ENCODE measurements around the gene DCAF12. TPM values are rescaled to one million over a fixed set of nuclear protein-coding genes. Genes with fewer than 3 reads are reported as not detected.

DCAF12 gene
- polyA plus RNA-seq, 1 donor (not counting 4 experiments of a cell fraction or from before 2014, with no cell fraction given), result 33.0 TPM

- peak overlapping the region; percentile 92 for H3K9ac ChIP-seq (ENCODE audit: control insufficient read depth, extremely low read depth, insufficient read depth, low read length)
- H4K20me1 ChIP-seq (ENCODE audit: control insufficient read depth, extremely low read depth, insufficient read depth, low read length), result no peaks in the 10 kb centered on the region
- H3K4me3 ChIP-seq (ENCODE audit: control insufficient read depth in 2 of 3, extremely low read depth in 1 of 3, insufficient read depth in 2 of 3, low read depth in 1 of 3, low read length in 3 of 3), result peak overlapping the region; percentile 79 to 99 (median 81)
- peak overlapping the region; percentile 89 for H3K27ac ChIP-seq (ENCODE audit: control insufficient read depth, insufficient read depth, low read length)
- FAIRE-seq (no peak), DNase-seq (ENCODE audit: low read depth, low spot score) (no peak)
- H3K9me1 ChIP-seq (ENCODE audit: control insufficient read depth, extremely low read depth, insufficient read depth, low read length), result no peaks in the 10 kb centered on the region
- H3K4me2 ChIP-seq (ENCODE audit: control insufficient read depth, extremely low read depth, insufficient read depth, low read depth, low read length), result peak overlapping the region; percentile 98
- no peaks in the 10 kb centered on the region for H3K9me3 ChIP-seq (ENCODE audit: control insufficient read depth, low read depth, low read length)
- TF ChIP-seq, protein P1, sequence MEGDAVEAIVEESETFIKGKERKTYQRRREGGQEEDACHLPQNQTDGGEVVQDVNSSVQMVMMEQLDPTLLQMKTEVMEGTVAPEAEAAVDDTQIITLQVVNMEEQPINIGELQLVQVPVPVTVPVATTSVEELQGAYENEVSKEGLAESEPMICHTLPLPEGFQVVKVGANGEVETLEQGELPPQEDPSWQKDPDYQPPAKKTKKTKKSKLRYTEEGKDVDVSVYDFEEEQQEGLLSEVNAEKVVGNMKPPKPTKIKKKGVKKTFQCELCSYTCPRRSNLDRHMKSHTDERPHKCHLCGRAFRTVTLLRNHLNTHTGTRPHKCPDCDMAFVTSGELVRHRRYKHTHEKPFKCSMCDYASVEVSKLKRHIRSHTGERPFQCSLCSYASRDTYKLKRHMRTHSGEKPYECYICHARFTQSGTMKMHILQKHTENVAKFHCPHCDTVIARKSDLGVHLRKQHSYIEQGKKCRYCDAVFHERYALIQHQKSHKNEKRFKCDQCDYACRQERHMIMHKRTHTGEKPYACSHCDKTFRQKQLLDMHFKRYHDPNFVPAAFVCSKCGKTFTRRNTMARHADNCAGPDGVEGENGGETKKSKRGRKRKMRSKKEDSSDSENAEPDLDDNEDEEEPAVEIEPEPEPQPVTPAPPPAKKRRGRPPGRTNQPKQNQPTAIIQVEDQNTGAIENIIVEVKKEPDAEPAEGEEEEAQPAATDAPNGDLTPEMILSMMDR (optimal IDR thresholded peaks at IDR 0.05 in 1 of 3, IDR thresholded peaks at IDR 0.05 in 1 of 3, conservative IDR thresholded peaks at IDR 0.05 in 1 of 3; ENCODE audit: extremely low read depth in 1 of 3, insufficient read depth in 2 of 3, low read length in 3 of 3), result no peak
- no peak for TF ChIP-seq EZH2 (IDR thresholded peaks at IDR 0.05; ENCODE audit: low read length)
- peaks cover 16% of the 10 kb centered on the region for H3K4me1 ChIP-seq (ENCODE audit: control insufficient read depth, extremely low read depth, insufficient read depth, low read length)
- no peaks in the 10 kb centered on the region for H3K27me3 ChIP-seq (ENCODE audit: control insufficient read depth, extremely low read depth, insufficient read depth, low read length)
- dilution Hi-C loops (cut with MboI; ENCODE audit: extremely low pct_ligation_motif_present, low sequenced_read_pairs), result no loop called here
- H3K36me3 ChIP-seq (ENCODE audit: control insufficient read depth in 2 of 2, extremely low read depth in 1 of 2, insufficient read depth in 2 of 2, low read length in 2 of 2), result peaks cover 4 to 18% of the 10 kb centered on the region in 2 experiments
- peak overlapping the region; percentile 98 for H2AFZ ChIP-seq (ENCODE audit: control insufficient read depth, low read length)
- H3K79me2 ChIP-seq (ENCODE audit: control insufficient read depth, insufficient read depth, low read length), result peaks cover 48% of the 10 kb centered on the region
These were observed 754 bp downstream of the DCAF12 start for GRCh38 chr9:34125681-34126206.

GRCh38 chr9:34124926-34125325, 1.6 kb downstream of the DCAF12 start:
- no peak for DNase-seq (ENCODE audit: low read depth, low spot score)
- peak; percentile 65 for FAIRE-seq
- H3K4me3 ChIP-seq (ENCODE audit: control insufficient read depth in 2 of 3, extremely low read depth in 1 of 3, insufficient read depth in 2 of 3, low read depth in 1 of 3, low read length in 3 of 3), result peak overlapping the region; percentile 79 to 99 (median 81)
- H4K20me1 ChIP-seq (ENCODE audit: control insufficient read depth, extremely low read depth, insufficient read depth, low read length), result no peaks in the 10 kb centered on the region
- H3K9me3 ChIP-seq (ENCODE audit: control insufficient read depth, low read depth, low read length), result no peaks in the 10 kb centered on the region
- dilution Hi-C loops (cut with MboI; ENCODE audit: extremely low pct_ligation_motif_present, low sequenced_read_pairs), result no loop called here
- peak overlapping the region; percentile 89 for H3K27ac ChIP-seq (ENCODE audit: control insufficient read depth, insufficient read depth, low read length)
- H3K4me2 ChIP-seq (ENCODE audit: control insufficient read depth, extremely low read depth, insufficient read depth, low read depth, low read length), result peak overlapping the region; percentile 98
- peaks cover 53% of the 10 kb centered on the region for H3K79me2 ChIP-seq (ENCODE audit: control insufficient read depth, insufficient read depth, low read length)
- peak overlapping the region; percentile 92 for H3K9ac ChIP-seq (ENCODE audit: control insufficient read depth, extremely low read depth, insufficient read depth, low read length)
- no peaks in the 10 kb centered on the region for H3K9me1 ChIP-seq (ENCODE audit: control insufficient read depth, extremely low read depth, insufficient read depth, low read length)
- TF ChIP-seq EZH2 (IDR thresholded peaks at IDR 0.05; ENCODE audit: low read length), result no peak
- TF ChIP-seq, protein P1 (optimal IDR thresholded peaks at IDR 0.05 in 1 of 3, IDR thresholded peaks at IDR 0.05 in 1 of 3, conservative IDR thresholded peaks at IDR 0.05 in 1 of 3; ENCODE audit: extremely low read depth in 1 of 3, insufficient read depth in 2 of 3, low read length in 3 of 3), result no peak
- H3K36me3 ChIP-seq (ENCODE audit: control insufficient read depth in 2 of 2, extremely low read depth in 1 of 2, insufficient read depth in 2 of 2, low read length in 2 of 2), result peaks cover 4 to 18% of the 10 kb centered on the region in 2 experiments
- H3K27me3 ChIP-seq (ENCODE audit: control insufficient read depth, extremely low read depth, insufficient read depth, low read length), result no peaks in the 10 kb centered on the region
- H2AFZ ChIP-seq (ENCODE audit: control insufficient read depth, low read length), result no peak overlapping the region
- H3K4me1 ChIP-seq (ENCODE audit: control insufficient read depth, extremely low read depth, insufficient read depth, low read length), result peaks cover 16% of the 10 kb centered on the region

Measured in keratinocyte (primary cell).